KOPT-K1 (cell line): ENCODE data around the gene EIF4E.
"Not testable (repeated sequence)": the region's sequence is repeated elsewhere in the genome, so short reads cannot be mapped to it uniquely, and the experiment has no call there.

ENCODE experiments used
- H3K27ac ChIP-seq: fragments of 200-600 bp; sonication (generic); 2 replicates; pipeline ENCODE4 v1.5.1; 2016; ENCODE audit warnings: antibody characterized with exemption, mild to moderate bottlenecking, low read depth, low read length; ENCODE audit not compliant: poor library complexity, severe bottlenecking
- H3K36me3 ChIP-seq: fragments of 200-600 bp; sonication (generic); 2 replicates; pipeline ENCODE4 v1.5.1; 2017; ENCODE audit warnings: antibody characterized with exemption, mild to moderate bottlenecking, low read length, moderate library complexity; ENCODE audit not compliant: insufficient read depth
- H3K9me3 ChIP-seq: fragments of 200-600 bp; sonication (generic); 2 replicates; pipeline ENCODE4 v1.5.1; 2017; ENCODE audit warnings: antibody characterized with exemption, low read length, mild to moderate bottlenecking; ENCODE audit not compliant: insufficient read depth, poor library complexity, severe bottlenecking

EIF4E gene

DNA sequence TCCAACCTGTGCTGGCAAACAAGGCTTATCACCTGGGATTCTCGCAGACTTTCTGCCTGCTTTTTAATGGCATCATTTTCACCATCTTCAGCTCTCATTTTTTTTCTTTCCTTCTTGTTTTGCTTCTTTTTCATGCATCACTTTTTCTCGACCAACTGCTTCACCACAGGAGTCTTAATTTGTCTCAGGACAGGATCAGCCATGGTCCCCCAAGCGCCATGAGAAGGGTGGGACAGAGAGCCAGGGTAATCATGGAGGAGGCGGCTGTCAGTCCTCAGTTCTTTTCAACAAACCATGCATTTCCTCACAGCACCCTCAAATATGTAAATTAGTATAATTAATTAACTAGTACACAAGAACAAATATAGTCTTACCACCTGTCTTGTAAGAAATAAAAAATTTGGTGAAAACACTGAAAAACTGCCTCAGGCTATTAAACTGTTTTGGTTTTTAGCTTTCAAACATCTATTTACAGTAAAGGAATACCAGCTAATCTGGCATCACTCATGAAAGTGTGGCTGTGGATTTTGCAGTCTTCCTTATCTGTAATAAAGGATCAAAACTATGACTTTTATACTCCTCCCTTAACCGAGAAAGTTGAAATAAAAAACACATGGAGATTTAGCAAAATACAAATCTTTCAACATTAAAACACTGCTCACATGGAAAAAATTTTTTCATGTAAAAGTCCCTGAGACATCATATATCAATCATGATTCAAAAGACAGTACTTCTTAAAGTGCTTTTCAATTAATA is 19.1 kb downstream of the EIF4E start:
- peaks cover 41% of the 10 kb centered on the region for H3K36me3 ChIP-seq
- no peak overlapping the region for H3K27ac ChIP-seq
- no peaks in the 10 kb centered on the region for H3K9me3 ChIP-seq

DNA sequence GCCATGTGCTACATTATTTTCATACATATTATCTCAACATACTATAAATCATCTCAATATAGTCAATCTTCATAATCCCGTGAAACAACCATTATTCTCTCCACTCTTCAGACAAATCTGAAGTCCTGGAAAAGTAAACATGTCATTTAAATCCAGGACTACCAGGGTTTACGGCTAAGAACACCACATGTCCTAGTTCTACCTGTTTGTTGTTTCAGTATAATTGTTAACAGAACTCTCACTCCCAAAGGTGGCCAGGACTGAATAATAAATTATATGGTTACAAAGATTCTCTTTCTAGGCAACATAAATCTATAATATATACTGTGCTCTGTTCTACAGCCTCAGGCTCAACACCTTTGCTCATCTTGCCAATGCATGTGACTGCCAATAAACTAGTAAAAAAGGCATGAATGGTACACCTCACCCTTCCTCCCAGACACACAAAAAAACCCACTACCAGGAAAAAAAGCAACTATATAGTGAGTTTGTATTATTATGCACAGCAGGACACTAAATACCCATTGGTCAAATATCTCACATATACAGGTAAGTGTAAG is 20.1 kb downstream of the EIF4E start:
- Histone ChIP-seq H3K36me3 (peaks cover 40% of the 10 kb centered on the region), H3K27ac (no peak overlapping the region), H3K9me3 (no peaks in the 10 kb centered on the region)

DNA sequence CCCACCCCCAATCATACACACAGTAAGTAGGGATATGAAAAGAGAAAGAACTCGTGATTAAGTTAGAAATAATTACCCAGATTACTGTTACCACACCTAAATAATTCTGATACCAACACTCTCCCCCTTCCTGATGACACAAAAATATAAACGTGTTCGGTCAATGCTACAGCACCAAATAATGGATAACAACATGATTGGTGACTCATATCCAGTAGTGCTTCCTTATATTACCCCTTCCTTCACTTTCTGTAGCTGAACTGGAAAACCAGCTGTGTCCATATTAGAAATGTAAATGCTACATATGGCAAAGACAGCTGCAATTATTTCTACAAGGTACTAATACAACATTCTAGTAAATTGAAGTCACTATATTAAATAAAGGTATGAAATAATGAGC is 20.8 kb downstream of the EIF4E start:
- Histone ChIP-seq H3K36me3 (peaks cover 37% of the 10 kb centered on the region), H3K27ac (no peak overlapping the region)

DNA sequence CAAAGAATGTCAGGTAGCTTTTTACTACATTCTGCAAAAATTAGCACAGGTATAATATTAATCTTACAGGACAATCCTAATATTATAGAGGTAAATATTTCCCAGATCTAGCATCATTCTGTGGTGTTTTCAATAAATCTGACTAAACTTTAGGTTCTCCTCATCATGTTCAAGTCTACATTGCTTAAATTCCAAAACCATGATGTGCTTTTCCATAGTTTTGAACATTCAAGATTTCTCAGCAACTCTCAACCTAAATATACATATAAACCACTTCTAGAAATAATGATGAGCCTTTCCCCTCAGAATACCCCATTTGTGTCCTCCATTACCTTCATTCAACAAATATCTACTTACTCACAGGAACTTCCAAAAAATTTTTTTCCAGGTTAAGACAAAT is 23.1 kb downstream of the EIF4E start:
- Histone ChIP-seq H3K27ac (no peak overlapping the region), H3K9me3 (no peaks in the 10 kb centered on the region), H3K36me3 (peaks cover 58% of the 10 kb centered on the region)

More for the DNA sequence above, 20.8 kb downstream of the EIF4E start:
- H3K9me3 ChIP-seq = no peaks in the 10 kb centered on the region

DNA sequence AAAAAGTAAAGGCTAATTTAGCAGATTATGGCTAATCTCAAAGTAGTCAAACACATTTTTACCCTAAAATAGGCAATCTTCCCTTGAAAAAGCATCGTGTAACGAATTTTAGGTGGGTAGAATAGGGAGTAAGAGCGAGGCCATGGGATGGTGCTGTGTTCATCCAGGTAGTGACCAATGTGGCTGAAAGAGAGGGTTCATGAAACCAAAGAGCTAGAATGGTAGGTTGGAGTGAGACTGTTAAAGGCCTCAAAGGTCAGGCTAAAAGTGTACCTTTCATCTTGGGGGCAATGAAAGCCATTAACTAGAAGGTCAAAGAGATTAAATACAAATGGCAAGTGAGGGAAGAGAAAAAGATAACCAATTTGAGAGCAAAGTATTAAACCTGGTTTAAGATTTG is 23.6 kb downstream of the EIF4E start:
- Histone ChIP-seq H3K36me3 (peaks cover 63% of the 10 kb centered on the region), H3K27ac (no peak overlapping the region), H3K9me3 (no peaks in the 10 kb centered on the region)

DNA sequence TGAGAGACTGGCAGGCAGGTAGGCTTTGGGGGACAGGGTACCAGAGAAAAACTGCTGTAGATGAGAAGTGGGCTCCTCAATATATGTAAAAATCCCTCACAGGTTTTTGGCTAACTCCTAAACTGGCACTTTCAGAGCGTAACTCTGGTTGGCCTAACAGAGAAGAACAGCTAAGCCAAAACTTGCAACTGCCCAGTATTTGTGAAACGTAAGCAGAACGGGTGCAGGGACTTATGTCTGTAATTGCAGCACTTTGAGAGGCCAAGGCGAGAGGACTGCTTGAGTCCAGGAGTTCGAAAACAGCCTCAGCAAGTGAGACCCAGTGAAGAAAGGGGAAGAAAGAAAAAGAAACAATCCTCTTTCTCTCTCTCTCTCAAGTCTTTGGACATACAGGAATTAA is 25.0 kb downstream of the EIF4E start:
- no peaks in the 10 kb centered on the region for H3K9me3 ChIP-seq
- no peak overlapping the region for H3K27ac ChIP-seq
- peaks cover 68% of the 10 kb centered on the region for H3K36me3 ChIP-seq

DNA sequence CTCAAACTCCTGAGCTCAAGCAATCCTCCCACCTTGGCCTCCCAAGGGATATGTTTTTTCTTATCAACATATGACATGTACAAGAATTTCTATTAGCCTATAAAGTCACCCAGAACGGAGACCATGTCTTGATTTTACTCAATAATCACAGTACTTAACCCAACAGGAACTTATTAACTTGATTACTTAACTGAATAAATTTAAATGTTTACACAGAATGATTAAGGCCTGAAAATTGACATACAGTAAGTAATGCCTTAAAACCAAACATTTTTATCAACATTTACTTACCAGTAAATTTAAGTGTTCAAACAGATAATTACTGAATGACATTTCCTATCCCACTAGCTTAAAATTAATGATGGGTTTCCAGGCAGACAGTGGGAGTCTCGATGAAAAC is 25.4 kb downstream of the EIF4E start:
- Histone ChIP-seq H3K27ac (no peak overlapping the region), H3K36me3 (peaks cover 70% of the 10 kb centered on the region), H3K9me3 (no peaks in the 10 kb centered on the region)

DNA sequence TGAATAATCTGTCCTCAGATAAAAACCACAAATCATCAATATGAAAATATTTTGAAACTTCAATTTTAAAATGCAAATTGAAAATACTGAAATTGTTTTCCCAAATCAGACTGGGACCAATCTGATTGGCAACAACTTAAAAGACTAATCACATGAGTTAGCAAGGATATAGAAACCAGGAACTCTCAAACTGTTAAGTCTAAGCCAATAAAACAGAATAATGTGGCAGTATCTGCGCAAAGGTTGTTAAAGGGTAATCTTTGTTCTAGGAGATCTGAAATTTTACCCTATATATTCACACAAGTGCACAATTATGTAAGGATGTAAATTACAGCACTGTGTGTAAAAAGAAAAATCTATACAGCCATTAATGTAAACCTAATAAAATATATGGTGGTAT is 29.7 kb downstream of the EIF4E start:
- Histone ChIP-seq H3K27ac (no peak overlapping the region), H3K9me3 (no peaks in the 10 kb centered on the region), H3K36me3 (peaks cover 89% of the 10 kb centered on the region)

DNA sequence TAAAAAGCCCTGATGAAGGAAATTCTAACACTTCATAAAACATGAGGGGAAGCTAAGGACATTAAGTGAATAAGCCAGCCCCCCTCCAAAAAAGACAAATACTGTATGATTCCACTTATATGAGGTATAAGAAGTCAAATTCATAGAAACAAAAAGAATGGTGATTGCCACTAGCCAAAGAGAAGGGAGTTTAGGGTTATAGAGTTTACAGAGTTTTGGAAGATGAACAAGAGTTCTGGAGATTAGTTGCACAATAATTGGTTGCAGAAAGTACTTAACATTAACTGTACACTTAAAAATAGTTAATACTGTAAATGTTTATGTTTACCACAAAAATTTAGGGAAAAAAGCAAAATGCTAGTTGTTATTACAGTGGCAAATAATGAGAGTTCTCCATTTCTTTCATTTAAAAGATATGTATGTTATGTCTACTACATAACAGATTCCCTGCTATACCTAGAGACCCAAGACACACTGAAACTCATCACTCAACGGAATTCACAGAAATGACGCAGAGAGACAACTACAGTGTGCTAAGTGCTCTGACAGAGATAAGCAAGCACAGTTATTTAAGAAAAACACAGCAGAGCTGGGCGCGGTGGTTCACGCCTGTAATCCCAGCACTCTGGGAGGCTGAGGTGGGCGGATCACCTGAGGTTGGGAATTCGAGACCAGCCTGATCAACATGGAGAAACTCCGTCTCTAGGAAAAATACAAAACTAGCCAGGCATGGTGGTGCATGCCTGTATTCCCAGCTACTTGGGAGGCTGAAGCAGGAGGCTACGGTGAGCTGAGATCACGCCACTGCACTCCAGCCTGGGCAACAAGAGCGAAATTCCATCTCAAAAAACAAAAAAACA is 37.2 kb downstream of the EIF4E start:
- H3K27ac ChIP-seq = no peak overlapping the region
- no peaks in the 10 kb centered on the region for H3K9me3 ChIP-seq
- peaks cover 98% of the 10 kb centered on the region for H3K36me3 ChIP-seq

DNA sequence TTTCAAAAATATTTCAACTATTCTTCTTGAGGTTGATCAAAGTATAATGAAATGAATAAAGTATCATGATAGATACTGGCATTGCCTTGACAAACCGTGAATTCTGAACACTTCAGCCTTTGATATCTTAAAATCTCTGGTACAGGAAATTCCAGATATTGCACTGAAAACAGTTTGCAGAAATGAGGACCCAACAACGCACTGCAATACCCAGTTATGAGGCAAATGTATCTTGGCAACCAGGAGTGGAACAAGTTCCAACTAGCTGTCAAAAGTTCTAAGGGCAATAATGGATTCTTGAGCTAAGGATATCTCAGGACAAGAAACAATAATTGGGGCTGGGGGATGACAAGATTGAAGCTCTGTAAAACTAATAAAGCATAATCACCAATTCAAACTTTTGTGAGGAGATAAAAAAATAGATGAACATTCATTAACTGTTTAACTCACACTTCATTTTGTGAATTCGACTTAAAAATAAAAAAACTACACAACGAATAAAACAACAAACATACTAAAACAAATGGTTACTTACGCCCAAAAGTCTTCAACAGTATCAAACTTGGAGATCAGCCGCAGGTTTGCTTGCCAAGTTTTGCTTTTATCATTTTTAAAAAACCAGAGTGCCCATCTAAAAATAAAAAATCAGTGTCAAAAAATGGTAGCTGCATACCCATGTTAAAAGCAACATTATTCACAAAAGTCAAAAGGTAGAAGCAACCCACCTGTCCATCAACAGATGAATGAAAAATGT is 38.1 kb downstream of the EIF4E start:
- H3K27ac ChIP-seq = no peak overlapping the region
- peaks cover 99% of the 10 kb centered on the region for H3K36me3 ChIP-seq

DNA sequence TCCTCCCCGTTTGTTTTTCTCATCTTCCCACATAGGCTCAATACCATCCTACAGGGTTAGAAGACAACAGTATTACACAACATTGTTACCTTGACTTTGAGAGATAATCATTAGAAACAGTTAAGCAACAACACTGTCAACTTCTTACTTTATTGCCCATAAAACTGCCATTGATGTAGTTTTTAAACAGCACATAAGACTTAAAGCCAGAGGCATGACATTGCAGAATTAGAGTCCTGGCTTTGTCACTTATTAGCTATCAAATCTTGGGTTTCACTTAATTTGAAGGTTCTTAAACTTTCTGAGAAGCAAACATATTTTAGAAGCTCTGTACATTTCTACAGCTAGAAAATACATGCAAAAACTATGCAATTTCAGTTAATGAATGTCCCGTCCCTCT is 41.8 kb downstream of the EIF4E start:
- H3K27ac ChIP-seq = no peak overlapping the region
- no peaks in the 10 kb centered on the region for H3K9me3 ChIP-seq
- peaks cover 100% of the 10 kb centered on the region for H3K36me3 ChIP-seq

More for the DNA sequence above, 38.1 kb downstream of the EIF4E start:
- no peaks in the 10 kb centered on the region for H3K9me3 ChIP-seq

DNA sequence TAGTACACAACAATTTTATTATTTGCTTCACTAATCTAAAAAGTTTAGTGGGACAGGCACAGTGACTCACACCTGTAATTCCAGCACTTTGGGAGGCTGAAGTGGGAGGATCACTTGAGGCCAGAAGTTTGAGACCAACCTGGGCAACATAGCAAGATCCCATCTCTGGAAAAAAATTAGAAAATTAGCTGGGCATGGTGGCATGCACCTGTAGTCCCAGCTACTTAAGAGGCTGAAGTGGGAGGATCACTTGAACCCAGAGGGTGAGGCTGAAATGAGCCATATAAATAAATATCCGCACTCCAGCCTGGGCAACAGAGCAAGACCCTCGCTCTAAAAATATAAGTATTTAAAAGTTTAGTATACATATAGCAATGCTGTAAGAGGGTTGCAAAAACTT is 42.6 kb downstream of the EIF4E start:
- peaks cover 100% of the 10 kb centered on the region for H3K36me3 ChIP-seq
- not testable (repeated sequence) for H3K9me3 ChIP-seq, H3K27ac ChIP-seq

DNA sequence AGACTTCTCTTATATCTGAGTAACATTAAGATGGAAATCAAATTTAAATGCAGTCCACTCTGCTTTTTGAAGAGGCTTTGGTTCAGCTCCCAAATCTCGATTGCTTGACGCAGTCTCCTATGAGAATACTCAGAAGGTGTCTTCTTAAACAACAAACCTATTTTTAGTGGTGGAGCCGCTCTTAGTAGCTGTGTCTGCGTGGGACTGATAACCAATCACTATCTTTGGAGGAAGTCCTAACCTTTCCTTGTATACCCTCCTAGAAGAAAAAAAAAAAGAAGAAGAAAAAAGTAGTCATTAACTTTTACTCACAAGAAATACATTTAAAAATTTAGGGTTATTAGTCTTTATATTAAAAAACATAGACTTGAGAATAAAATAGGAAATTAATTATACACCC is 48.0 kb downstream of the EIF4E start:
- not testable (repeated sequence) for H3K9me3 ChIP-seq, H3K27ac ChIP-seq
- H3K36me3 ChIP-seq = peaks cover 87% of the 10 kb centered on the region

DNA sequence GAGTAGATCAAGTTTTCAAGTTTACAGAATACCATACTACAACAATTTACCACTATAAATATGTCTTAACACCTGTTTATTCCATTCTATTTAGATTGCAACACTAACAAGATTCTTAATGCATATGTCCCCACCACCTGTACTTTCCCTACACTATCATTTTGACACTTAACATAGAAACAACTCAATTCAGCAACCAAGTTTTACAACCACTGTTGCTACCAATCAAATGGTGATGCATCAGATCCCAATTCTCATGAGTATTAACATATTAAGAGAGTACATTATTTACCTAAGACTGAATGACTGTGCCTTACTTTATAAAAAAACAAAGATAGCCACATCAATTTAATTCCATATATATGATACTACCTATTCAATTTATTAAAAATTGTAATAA is 49.4 kb downstream of the EIF4E start:
- H3K27ac ChIP-seq = no peak overlapping the region
- no peaks in the 10 kb centered on the region for H3K9me3 ChIP-seq
- H3K36me3 ChIP-seq = peaks cover 74% of the 10 kb centered on the region

DNA sequence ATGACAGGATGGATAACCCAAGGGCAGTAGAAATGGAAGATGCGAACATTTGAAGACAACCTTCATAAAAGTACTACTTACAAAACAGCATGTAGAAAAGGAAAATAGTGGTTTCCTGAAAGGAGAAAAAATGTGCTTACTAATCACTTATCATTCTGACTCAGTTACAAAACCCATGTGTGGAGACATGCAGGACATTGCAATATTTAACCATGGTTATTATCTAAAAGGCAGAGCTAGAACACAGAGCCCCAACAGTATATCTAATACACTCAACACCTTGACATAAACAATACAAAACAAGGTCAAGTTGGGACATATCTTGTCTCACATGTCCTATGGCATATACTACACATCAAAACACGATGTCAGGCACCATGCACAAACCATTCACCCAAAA is 55.9 kb downstream of the EIF4E start:
- no peaks in the 10 kb centered on the region for H3K9me3 ChIP-seq
- H3K27ac ChIP-seq = no peak overlapping the region

More for the DNA sequence above, 55.9 kb downstream of the EIF4E start:
- peaks cover 22% of the 10 kb centered on the region for H3K36me3 ChIP-seq
